ENCODE measurements around the gene ITGA5.

Gene ITGA5

DNA sequence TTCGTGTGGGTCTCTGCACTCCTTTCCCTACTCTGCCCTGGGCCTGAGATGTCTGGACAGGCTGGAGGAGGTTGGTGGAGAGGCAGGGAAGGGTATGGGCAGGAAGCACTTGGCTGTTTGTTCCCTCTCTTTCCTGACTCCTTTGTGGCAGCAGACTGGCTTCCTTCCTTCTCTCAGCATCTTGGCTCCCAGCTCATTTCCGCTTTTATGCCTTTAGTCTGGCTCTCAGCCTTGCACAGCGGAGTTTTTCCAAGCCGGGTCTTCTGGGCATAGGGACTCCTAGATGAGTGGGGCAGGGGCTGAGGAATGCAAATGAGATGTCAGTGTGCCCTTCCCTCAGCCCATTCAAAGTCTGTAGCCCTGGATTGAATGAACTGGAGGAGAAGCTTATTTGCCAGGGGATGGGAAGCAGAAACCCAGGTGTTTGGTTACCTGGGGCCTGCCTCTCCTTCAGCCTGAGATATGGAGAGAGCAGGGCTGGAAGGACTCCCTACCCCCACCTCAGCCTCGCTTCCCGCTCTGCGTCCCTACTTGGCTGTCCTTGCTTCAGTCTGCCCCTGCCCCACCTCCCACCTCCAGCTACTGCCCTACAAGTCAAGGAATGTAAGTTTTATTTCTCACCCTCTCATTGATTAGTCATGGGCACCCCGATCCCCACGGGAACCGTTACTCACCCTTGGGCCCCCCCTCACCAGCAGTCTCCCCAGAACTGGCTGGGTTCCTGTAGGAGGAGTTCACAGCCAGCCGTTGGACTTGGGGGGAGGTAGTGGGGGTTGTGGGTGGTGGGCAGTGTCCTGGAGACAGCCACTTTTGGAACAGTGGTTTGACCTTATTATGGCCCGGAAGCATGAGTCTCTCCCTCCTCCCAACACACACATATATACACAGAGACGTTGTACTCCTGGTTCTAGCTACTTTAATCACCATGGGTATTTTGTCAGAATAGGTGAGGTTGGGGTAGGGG, 9.3 kb upstream of the ITGA5 start:
- peak; percentile 99 for DNase-seq (ENCODE audit: low read depth)
- H3K4me3 ChIP-seq (ENCODE audit: low read depth, low read length): peak overlapping the region; percentile 22
- TF ChIP-seq, protein P1, sequence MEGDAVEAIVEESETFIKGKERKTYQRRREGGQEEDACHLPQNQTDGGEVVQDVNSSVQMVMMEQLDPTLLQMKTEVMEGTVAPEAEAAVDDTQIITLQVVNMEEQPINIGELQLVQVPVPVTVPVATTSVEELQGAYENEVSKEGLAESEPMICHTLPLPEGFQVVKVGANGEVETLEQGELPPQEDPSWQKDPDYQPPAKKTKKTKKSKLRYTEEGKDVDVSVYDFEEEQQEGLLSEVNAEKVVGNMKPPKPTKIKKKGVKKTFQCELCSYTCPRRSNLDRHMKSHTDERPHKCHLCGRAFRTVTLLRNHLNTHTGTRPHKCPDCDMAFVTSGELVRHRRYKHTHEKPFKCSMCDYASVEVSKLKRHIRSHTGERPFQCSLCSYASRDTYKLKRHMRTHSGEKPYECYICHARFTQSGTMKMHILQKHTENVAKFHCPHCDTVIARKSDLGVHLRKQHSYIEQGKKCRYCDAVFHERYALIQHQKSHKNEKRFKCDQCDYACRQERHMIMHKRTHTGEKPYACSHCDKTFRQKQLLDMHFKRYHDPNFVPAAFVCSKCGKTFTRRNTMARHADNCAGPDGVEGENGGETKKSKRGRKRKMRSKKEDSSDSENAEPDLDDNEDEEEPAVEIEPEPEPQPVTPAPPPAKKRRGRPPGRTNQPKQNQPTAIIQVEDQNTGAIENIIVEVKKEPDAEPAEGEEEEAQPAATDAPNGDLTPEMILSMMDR (IDR thresholded peaks at IDR 0.05; ENCODE audit: low read depth, low read length): no peak
- no peak for TF ChIP-seq POLR2A (IDR thresholded peaks at IDR 0.05; ENCODE audit: extremely low read depth, insufficient read length)
- TF ChIP-seq MYC (IDR thresholded peaks at IDR 0.05; ENCODE audit: low read depth, low read length): peak; percentile 57; the same call in 1 of the 2 replicates

DNA sequence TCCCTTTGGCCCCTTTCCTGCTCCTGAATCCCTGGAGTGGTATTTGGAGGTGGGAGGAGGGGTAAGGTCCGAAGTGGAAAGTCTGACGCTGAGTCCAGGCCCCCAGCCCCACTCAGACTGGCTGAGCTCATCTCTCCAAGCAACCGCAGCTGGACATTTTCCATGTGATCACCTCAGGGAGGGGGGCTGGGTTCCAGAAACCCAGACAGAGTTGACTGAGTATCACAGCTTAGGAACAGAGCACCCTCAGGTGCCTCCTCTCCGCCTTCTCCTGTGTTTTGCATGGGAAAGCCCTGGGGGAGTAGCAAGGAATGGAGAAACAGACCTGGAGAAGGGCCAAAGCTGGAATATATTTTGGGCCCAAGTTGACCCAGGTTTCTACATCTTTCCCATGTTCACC, 8.0 kb upstream of the ITGA5 start:
- DNase-seq (ENCODE audit: low read depth): no peak
- H3K4me3 ChIP-seq (ENCODE audit: low read depth, low read length): no peak overlapping the region
- TF ChIP-seq, protein P1 (IDR thresholded peaks at IDR 0.05; ENCODE audit: low read depth, low read length): no peak
- no peak for TF ChIP-seq POLR2A (IDR thresholded peaks at IDR 0.05; ENCODE audit: extremely low read depth, insufficient read length)
- TF ChIP-seq MYC (IDR thresholded peaks at IDR 0.05; ENCODE audit: low read depth, low read length): no peak
- TF ChIP-seq MAX (IDR thresholded peaks at IDR 0.05; ENCODE audit: low read depth, low read length): no peak

DNA sequence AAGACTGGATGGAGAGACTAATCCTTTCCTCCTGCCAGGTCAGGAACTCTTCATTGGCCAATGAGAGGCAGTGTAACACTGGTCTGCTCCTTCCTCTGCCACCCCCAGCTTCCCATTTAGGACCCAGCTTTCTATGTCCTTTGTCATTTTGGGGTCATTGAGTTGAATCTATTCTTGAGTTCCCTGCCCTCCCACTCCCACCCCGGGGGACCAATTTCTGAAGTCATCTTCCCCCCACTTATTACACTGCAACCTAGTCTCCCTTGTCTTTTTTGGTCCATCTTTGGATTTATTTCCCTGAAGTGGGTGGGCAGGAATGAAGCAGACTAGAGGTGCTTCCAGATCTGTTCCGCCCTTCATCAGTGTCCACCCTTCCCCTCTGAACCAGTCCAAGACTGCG, 7.6 kb upstream of the ITGA5 start:
- no peak for TF ChIP-seq POLR2A (IDR thresholded peaks at IDR 0.05; ENCODE audit: extremely low read depth, insufficient read length)
- TF ChIP-seq, protein P1 (IDR thresholded peaks at IDR 0.05; ENCODE audit: low read depth, low read length): no peak
- no peak for TF ChIP-seq MYC (IDR thresholded peaks at IDR 0.05; ENCODE audit: low read depth, low read length)
- TF ChIP-seq MAX (IDR thresholded peaks at IDR 0.05; ENCODE audit: low read depth, low read length): no peak
- no peak for DNase-seq (ENCODE audit: low read depth)
- H3K4me3 ChIP-seq (ENCODE audit: low read depth, low read length): no peak overlapping the region

GRCh38 chr12:54425702-54426101, 6.6 kb upstream of the ITGA5 start:
- no peak for DNase-seq (ENCODE audit: low read depth)
- H3K4me3 ChIP-seq (ENCODE audit: low read depth, low read length): no peak overlapping the region
- no peak for TF ChIP-seq MAX (IDR thresholded peaks at IDR 0.05; ENCODE audit: low read depth, low read length)
- TF ChIP-seq MYC (IDR thresholded peaks at IDR 0.05; ENCODE audit: low read depth, low read length): no peak
- TF ChIP-seq, protein P1 (IDR thresholded peaks at IDR 0.05; ENCODE audit: low read depth, low read length): no peak
- TF ChIP-seq POLR2A (IDR thresholded peaks at IDR 0.05; ENCODE audit: extremely low read depth, insufficient read length): no peak

- DNase-seq (ENCODE audit: low read depth): no peak
- TF ChIP-seq, protein P1 (IDR thresholded peaks at IDR 0.05; ENCODE audit: low read depth, low read length): no peak
- TF ChIP-seq MYC (IDR thresholded peaks at IDR 0.05; ENCODE audit: low read depth, low read length) (no peak), MAX (IDR thresholded peaks at IDR 0.05; ENCODE audit: low read depth, low read length) (no peak)
Measured at GRCh38 chr12:54424224-54424623, 5.2 kb upstream of the ITGA5 start.

More at GRCh38 chr12:54424224-54424623, 5.2 kb upstream of the ITGA5 start:
- H3K4me3 ChIP-seq (ENCODE audit: low read depth, low read length): no peak overlapping the region

All from NB4 (cell line).